ENCODE results near the gene PPP1R9A.

- TF ChIP-seq CTCF (IDR thresholded peaks at IDR 0.05): no peak
- TF ChIP-seq POLR2A (IDR thresholded peaks at IDR 0.05): no peak
- no peak for TF ChIP-seq POLR2AphosphoS5 (IDR thresholded peaks at IDR 0.05)
Observed at GRCh38 chr7:95317966-95318365, 410.6 kb downstream of the PPP1R9A start.

Measured in gastroesophageal sphincter (tissue), 3 donors.